ENCODE results near the gene NUP98. TPM values are rescaled to one million over a fixed set of nuclear protein-coding genes. Genes with fewer than 3 reads are reported as not detected.

Gene NUP98
- total RNA-seq, 1 donor from 2014 or later: 129 TPM

- peaks cover 15% of the 10 kb centered on the region for H3K4me1 Mint-ChIP-seq
- H3K4me3 Mint-ChIP-seq: no peak overlapping the region
- no peak for DNase-seq
- no peaks in the 10 kb centered on the region for H3K27me3 Mint-ChIP-seq
- no peak overlapping the region for H3K27ac Mint-ChIP-seq
- H3K9me3 Mint-ChIP-seq: no peaks in the 10 kb centered on the region
- intact Hi-C loops (cut with micrococcal nuclease): no loop called here
- peaks cover 70% of the 10 kb centered on the region for H3K36me3 Mint-ChIP-seq (ENCODE audit: low read depth)
Observed at GRCh38 chr11:3679077-3679476, 118.3 kb downstream of the NUP98 start.

DNA sequence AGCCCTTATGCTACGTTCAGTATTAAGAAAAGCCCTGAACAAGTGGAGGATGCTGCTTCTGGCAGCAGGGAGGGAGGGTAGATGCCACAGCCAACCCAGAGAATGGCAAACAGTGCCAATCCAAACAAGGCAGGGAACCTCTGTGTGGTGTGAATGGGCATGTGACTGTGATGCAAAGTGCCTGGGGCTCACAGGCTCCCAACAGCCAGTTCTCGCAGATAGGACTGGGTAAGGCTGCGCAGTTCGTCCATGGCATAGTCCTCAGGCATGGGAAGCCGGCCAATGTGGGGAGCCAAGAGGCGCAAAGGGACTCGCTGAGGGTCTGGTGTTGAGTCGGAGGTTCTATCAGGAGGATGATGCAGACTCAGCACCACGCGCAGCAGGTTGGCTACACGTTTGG is 121.4 kb downstream of the NUP98 start:
- H3K27ac Mint-ChIP-seq: no peak overlapping the region

DNA sequence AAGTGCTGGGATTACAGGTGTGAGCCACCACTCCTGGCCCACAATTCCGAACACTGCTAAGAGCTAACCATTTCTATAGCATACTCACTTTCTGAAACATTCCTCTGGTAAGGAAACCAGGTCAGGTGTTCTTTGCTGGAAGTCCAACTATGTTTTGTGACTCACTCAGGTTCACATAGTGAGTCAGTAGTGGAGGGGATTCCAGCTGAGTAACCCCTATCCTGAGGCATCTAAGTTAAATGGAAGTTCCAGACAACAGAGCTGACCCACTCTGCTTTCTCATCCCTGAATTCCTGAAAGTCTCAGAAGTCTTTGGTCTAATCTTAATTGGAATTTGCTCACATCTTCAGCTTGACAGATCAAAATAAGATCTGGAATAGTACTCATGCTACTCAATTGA is 123.2 kb downstream of the NUP98 start:
- intact Hi-C loops (cut with micrococcal nuclease): no loop called here
- no peak overlapping the region for H3K27ac Mint-ChIP-seq
- no peak for DNase-seq
- H3K27me3 Mint-ChIP-seq: no peaks in the 10 kb centered on the region
- H3K9me3 Mint-ChIP-seq: no peaks in the 10 kb centered on the region
- H3K4me1 Mint-ChIP-seq: peaks cover 3% of the 10 kb centered on the region
- peaks cover 52% of the 10 kb centered on the region for H3K36me3 Mint-ChIP-seq (ENCODE audit: low read depth)
- no peak overlapping the region for H3K4me3 Mint-ChIP-seq

More for the DNA sequence above, 121.4 kb downstream of the NUP98 start:
- H3K36me3 Mint-ChIP-seq (ENCODE audit: low read depth): peaks cover 59% of the 10 kb centered on the region
- H3K4me3 Mint-ChIP-seq: no peak overlapping the region
- H3K9me3 Mint-ChIP-seq: no peaks in the 10 kb centered on the region
- no peaks in the 10 kb centered on the region for H3K27me3 Mint-ChIP-seq
- intact Hi-C loops (cut with micrococcal nuclease): no loop called here
- H3K4me1 Mint-ChIP-seq: peaks cover 3% of the 10 kb centered on the region
- DNase-seq: no peak

GRCh38 chr11:3671334-3672254 is 125.8 kb downstream of the NUP98 start, which contains the start of gene CHRNA10:
CHRNA10 (minus strand) TSS chr11:3671384; CDS start chr11:3671312, 72 bp downstream.
- intact Hi-C loops (cut with micrococcal nuclease): no loop called here
- Mint-ChIP-seq H3K27ac (peak within 1 kb of the TSS; percentile 6), H3K4me1 (peaks cover 3% of the 10 kb centered on the region), H3K4me3 (no peak within 1 kb of the TSS), H3K27me3 (no peaks in the 10 kb centered on the region), H3K9me3 (no peaks in the 10 kb centered on the region), H3K36me3 (ENCODE audit: low read depth) (peaks cover 37% of the 10 kb centered on the region)
- no peak for DNase-seq

GRCh38 chr11:3669742-3670183 is 127.6 kb downstream of the NUP98 start:
- H3K36me3 Mint-ChIP-seq (ENCODE audit: low read depth): peaks cover 35% of the 10 kb centered on the region
- no peak overlapping the region for H3K27ac Mint-ChIP-seq
- intact Hi-C loops (cut with micrococcal nuclease): no loop called here
- DNase-seq: no peak
- H3K4me1 Mint-ChIP-seq: peaks cover 3% of the 10 kb centered on the region
- H3K27me3 Mint-ChIP-seq: no peaks in the 10 kb centered on the region
- no peak overlapping the region for H3K4me3 Mint-ChIP-seq
- no peaks in the 10 kb centered on the region for H3K9me3 Mint-ChIP-seq

GRCh38 chr11:3669128-3669527 is 128.2 kb downstream of the NUP98 start:
- no peak for DNase-seq
- Mint-ChIP-seq H3K27me3 (no peaks in the 10 kb centered on the region), H3K27ac (no peak overlapping the region), H3K4me3 (no peak overlapping the region), H3K36me3 (ENCODE audit: low read depth) (peaks cover 34% of the 10 kb centered on the region), H3K9me3 (no peaks in the 10 kb centered on the region), H3K4me1 (no peaks in the 10 kb centered on the region)
- intact Hi-C loops (cut with micrococcal nuclease): no loop called here

DNA sequence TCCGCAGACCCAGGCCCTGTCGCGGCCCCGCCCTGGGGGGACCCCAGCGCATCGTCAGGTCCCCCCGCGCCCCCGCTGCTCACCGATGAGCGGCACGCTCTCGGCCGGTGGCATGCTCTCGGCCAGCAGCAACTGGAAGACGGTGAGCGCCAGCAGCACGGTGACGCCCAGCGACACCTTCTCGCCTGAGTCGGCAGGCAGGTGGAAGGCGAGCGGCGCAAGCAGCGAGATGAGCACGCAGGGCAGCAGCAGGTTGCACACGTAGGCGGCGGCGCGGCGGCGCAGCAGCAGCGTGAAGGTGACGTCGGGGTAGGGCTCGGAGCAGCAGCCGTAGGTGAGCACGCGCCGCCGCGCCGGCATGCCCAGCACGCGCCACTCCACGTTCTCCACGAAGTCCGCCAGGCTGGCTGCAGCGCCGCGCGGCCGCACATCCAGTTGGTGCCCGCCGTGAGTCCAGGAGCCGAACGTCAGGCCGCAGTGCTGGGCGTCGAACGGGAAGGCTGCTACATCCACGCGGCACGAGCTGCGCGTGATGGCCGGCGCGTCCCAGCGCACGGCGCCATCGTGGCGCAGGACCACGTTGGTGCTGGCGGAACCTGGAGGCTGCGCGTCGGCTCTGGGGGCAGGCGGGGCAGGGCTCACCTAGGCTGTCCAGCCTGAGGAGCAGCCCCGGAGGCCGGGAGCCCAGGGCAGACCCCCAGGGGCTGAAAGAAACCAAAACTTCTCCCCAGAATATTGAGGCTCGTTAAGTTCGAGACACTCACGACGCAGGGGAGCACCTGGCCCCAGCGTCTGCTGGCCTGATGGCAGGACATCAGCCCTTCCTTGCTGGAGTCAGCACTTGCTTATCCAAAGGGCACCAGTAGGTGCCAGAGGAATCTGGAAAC is 130.0 kb downstream of the NUP98 start:
- no peak for DNase-seq
- Mint-ChIP-seq H3K9me3 (no peaks in the 10 kb centered on the region), H3K27me3 (no peaks in the 10 kb centered on the region), H3K4me3 (no peak overlapping the region), H3K36me3 (ENCODE audit: low read depth) (peaks cover 32% of the 10 kb centered on the region), H3K4me1 (no peaks in the 10 kb centered on the region), H3K27ac (no peak overlapping the region)
- intact Hi-C loops (cut with micrococcal nuclease): no loop called here

DNA sequence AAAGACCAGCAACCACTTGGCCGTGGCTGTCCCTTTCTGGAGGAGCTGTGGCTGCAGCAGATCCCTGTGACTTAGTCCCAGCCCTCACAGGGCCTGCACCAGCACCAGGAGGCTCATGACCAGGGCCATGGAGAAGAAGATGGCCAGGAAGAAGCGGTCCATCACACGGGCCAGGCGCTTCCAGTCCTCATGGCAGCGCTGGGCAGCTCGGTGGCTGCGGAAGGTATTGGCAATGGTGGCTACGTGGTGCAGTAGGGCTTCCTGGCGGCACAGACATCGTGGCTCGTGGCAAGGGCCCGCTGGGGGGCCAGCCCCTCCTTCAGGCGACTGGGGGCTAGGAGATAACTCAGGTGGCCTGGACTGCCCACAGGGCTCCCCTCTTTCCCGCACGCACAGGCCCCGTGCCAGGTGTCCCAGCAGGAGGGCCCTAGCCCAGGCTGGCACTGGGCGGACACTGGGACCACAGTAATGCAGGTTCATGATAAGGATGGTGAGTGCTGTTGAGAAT is 131.3 kb downstream of the NUP98 start:
- intact Hi-C loops (cut with micrococcal nuclease): no loop called here
- DNase-seq: no peak
- H3K36me3 Mint-ChIP-seq (ENCODE audit: low read depth): peaks cover 29% of the 10 kb centered on the region
- no peak overlapping the region for H3K4me3 Mint-ChIP-seq
- no peaks in the 10 kb centered on the region for H3K9me3 Mint-ChIP-seq
- H3K27ac Mint-ChIP-seq: no peak overlapping the region
- no peaks in the 10 kb centered on the region for H3K4me1 Mint-ChIP-seq
- no peaks in the 10 kb centered on the region for H3K27me3 Mint-ChIP-seq

DNA sequence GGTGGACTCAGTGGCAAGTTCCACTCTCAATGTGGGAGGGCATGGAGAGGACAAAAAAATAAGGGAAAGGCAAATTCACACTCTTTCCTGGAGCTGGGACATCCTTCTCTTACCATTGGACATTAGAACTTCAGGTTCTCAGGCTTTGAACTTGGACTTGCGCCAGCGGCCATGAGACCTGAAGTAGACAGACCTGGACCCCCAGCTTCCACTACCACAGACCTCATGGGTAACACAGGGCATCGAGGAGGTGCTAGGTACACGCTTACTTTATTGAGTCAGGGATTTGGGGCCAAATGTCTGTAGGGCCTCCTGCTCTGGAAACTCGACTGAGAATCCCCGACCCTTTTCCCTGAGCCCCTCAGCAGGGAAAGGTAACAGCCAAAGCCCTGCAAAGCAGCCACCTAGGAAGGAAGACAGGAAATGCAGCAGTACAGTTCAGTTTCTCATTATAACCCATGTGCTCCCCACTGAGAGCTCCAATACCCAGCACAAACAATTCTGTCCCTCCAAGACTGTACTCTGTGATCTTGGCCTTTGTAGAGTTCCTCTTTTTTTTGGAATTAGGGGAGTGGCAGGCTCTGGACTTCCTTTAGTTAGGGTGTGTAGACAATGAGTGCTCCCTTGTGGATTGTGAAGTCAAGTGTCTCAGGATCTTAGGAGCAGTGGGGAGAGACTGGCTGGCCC is 131.9 kb downstream of the NUP98 start:
- intact Hi-C loops (cut with micrococcal nuclease): no loop called here
- no peaks in the 10 kb centered on the region for H3K4me1 Mint-ChIP-seq
- no peaks in the 10 kb centered on the region for H3K9me3 Mint-ChIP-seq
- no peaks in the 10 kb centered on the region for H3K27me3 Mint-ChIP-seq
- DNase-seq: no peak
- peaks cover 26% of the 10 kb centered on the region for H3K36me3 Mint-ChIP-seq (ENCODE audit: low read depth)
- no peak overlapping the region for H3K4me3 Mint-ChIP-seq
- H3K27ac Mint-ChIP-seq: no peak overlapping the region

DNA sequence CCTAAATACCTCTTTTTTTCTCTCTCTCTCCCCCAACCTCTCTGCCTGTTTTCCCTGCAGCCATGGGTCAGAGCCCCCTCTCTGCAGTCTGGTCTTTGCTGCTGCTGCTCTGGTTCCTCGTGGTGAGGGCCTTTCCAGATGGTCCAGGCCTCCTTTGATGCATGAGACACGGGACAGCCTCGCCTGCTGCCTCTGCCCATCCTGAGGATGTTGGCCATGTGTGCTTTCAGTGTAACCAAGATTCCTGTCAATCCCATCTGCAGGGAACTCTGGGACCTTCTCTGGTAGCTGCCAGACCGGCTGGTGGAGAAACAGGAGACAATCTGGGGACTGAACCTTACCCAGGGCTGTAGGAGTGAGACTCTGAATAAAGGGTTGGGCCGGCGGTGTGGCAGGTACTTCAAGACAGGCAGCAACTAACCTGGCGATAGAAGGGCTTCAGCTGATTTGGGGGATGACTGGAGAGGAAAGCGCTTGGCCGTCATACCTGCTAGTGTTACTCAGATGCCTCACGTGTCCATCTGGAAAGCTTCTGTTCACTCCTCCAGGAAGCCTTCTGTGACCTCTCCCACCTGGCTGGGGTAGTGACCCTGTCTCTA is 133.2 kb downstream of the NUP98 start:
- H3K4me1 Mint-ChIP-seq: no peaks in the 10 kb centered on the region
- no peak overlapping the region for H3K4me3 Mint-ChIP-seq
- H3K36me3 Mint-ChIP-seq (ENCODE audit: low read depth): peaks cover 20% of the 10 kb centered on the region
- no peaks in the 10 kb centered on the region for H3K9me3 Mint-ChIP-seq
- intact Hi-C loops (cut with micrococcal nuclease): no loop called here
- H3K27ac Mint-ChIP-seq: no peak overlapping the region
- H3K27me3 Mint-ChIP-seq: no peaks in the 10 kb centered on the region
- no peak for DNase-seq

DNA sequence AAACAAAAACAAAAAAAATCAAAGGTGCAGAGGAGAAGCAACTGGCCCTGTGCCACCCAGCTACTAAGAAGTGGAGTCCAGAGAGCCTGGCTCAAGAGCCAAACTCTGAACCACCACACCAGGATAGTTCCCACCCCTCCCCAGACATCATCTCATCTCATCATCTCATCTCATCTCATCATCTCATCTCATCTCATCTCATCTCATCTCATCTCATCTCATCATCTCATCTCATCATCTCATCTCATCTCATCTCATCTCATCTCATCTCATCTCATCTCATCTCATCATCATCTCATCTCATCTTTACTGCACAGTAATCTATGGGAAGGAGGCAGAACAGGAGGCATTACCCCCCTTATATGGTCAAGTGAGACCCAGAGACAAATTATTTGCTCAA is 134.5 kb downstream of the NUP98 start:
- intact Hi-C loops (cut with micrococcal nuclease): no loop called here
- Mint-ChIP-seq H3K36me3 (ENCODE audit: low read depth) (peaks cover 17% of the 10 kb centered on the region), H3K27ac (no peak overlapping the region), H3K4me3 (no peak overlapping the region), H3K27me3 (peaks cover 4% of the 10 kb centered on the region), H3K4me1 (no peaks in the 10 kb centered on the region), H3K9me3 (no peaks in the 10 kb centered on the region)
- DNase-seq: no peak

- Mint-ChIP-seq H3K4me3 (no peak overlapping the region), H3K4me1 (no peaks in the 10 kb centered on the region), H3K27ac (no peak overlapping the region), H3K27me3 (peaks cover 6% of the 10 kb centered on the region), H3K36me3 (ENCODE audit: low read depth) (peaks cover 16% of the 10 kb centered on the region), H3K9me3 (no peaks in the 10 kb centered on the region)
- no peak for DNase-seq
- intact Hi-C loops (cut with micrococcal nuclease): no loop called here
Observed at GRCh38 chr11:3660960-3661359, 136.4 kb downstream of the NUP98 start.

Data from activated CD4-positive, alpha-beta T cell treated with anti-CD3 and anti-CD28 coated beads, Interleukin-2, amount 10 ng/mL, durations not matched to agents 24 days and 14 days (primary cell).